Upper lobe of left lung (tissue), 4 donors: ENCODE measurements around the gene ZFYVE9.

Source experiments
- CTCF ChIP-seq, 6 experiments: fragments of 450-650 bp in 4 of 6; fragments of 200-600 bp in 2 of 6; sonication (generic) in 2 of 6; IDR thresholded peaks; one replicate each; pipeline ENCODE4 v1.5.1; 2016 to 2019; ENCODE audit warnings: antibody characterized with exemption in 6 of 6
- EP300 ChIP-seq, 4 donors: sonication (generic); formaldehyde crosslinking; IDR thresholded peaks; one replicate each; pipeline ENCODE4 v1.5.1; 2017; ENCODE audit warnings: antibody characterized with exemption in 4 of 4, control low read depth in 2 of 4
- POLR2A ChIP-seq, 4 donors: fragments of 450-650 bp; IDR thresholded peaks; one replicate each; pipeline ENCODE4 v1.5.1; 2016 to 2017; ENCODE audit warnings: antibody characterized with exemption in 4 of 4, mild to moderate bottlenecking in 2 of 4
- POLR2AphosphoS5 ChIP-seq, 2 donors: sonication (generic); formaldehyde crosslinking; IDR thresholded peaks; one replicate each; pipeline ENCODE4 v1.5.1; 2017; ENCODE audit warnings: antibody characterized with exemption in 2 of 2

- TF ChIP-seq POLR2A (IDR thresholded peaks at IDR 0.05) = no peak
- no peak for TF ChIP-seq CTCF (IDR thresholded peaks at IDR 0.05)
- TF ChIP-seq POLR2AphosphoS5 (IDR thresholded peaks at IDR 0.05) = no peak
- TF ChIP-seq EP300 (IDR thresholded peaks at IDR 0.05) = no peak
These were observed 183.9 kb downstream of the ZFYVE9 start for GRCh38 chr1:52325786-52326185.
